ENCODE results near the gene GRIFIN. TPM values are rescaled to one million over a fixed set of nuclear protein-coding genes. Genes with fewer than 3 reads are reported as not detected.
"Not testable (repeated sequence)": the region's sequence is repeated elsewhere in the genome, so short reads cannot be mapped to it uniquely, and the experiment has no call there.

GRIFIN gene
- total RNA-seq, 1 donor from 2014 or later: not detected

- DNase-seq (ENCODE audit: low read depth in 2 of 2): no peak
These were observed 2.6 kb upstream of the GRIFIN start for GRCh38 chr7:2478800-2479199.

- DNase-seq (ENCODE audit: low read depth in 2 of 2): no peak
These were observed 2.2 kb upstream of the GRIFIN start for GRCh38 chr7:2478399-2478785.

DNA sequence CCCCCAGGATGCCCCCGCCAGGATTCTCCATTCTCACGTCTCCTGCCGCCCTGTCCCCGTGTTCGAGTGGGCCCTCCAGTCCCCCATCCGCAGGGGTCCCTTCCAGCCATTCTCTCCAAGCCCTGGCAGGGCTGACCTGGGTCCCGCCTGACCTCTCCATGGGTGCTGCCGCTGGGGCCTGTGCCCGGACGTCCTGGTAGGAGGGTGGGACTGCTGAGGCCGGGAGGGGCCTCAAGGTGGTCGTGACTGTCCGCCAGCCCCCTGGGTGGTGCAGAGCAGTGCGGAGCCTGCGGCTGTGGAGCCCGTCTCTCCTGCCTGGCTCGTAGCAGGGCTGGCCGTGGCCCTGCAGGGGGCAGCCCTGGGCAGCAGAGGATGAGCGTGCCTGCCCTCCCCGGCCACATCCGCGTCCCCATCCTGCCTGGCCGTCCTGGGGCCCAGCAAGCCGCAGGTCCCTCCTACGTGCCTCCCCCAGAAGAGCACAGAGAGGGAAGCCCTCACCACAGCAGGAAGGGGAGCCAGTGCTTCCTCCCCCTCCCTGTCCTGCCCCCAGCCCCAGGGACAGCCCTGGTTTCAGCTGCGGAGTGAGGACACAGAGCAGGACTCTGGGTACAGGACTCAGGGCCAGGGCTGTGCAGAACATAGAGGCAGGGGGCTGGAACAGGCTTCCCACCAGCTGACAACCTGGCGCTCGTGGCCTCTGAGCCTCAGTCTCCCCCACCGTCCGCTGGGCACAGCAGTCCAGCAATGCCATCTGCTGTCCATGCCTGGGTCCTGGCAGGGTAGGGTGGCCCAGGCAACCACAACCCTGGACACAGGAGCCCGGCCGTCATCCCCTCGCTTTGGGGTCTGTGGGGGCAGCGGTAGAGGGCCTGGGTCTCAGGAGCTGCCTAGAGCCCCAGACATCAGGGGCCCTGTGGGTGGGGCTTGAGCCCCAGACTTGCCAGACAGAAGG is 1.5 kb upstream of the GRIFIN start:
- peak; percentile 65 to 81 for DNase-seq (ENCODE audit: low read depth in 2 of 2)

DNA sequence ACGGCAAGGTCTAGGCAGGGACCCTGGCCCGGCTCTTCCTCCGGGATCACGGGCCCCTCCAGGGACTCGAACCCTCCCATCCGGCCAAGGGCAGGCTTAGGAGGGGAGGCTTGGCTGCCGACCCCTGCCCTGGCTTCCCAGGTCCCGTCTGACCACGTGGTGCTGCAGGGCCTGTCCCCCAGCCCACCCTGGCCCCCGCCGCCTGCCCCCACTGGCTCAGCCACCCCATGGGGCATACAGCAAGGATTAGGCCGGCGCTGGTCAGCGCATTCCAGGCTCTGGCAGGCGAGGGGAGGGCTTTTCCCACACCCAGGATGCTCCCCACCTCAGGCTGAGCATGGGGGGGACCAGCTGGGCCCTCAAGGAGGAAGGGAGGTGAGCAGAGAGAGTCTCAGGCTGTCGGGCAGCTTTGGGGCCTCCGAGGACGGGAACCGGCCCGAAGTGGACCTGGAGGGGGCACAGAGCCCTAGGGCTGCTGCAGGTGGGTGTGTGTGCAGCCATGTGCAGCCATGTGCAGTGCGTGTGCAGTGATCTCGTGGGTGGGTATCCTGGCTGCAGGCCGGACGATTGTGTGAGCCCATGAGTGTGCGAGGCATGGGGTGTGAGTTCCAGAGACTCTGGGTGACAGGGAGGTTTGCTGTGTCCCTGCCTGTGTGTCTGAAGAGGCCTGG is 713 bp upstream of the GRIFIN start:
- DNase-seq (ENCODE audit: low read depth in 2 of 2): no peak

DNA sequence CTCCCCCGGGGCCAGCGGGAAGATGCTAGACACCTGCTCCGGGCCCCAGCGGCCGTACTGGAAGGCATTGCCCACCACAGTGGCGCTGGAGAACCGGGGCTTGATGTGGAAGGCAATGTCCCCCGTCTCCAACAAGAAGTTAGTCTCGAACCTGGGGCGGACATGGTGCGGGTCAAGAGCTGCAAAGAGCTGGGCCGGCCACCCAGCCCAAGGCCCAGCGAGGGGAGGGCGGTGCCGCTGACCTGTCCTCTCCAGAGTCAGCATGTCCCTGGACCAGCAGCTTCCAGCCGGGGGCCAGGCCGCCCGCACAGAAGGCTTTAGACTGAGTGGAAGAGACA is 551 bp downstream of the GRIFIN start:
- no peak for DNase-seq (ENCODE audit: low read depth in 2 of 2)

DNA sequence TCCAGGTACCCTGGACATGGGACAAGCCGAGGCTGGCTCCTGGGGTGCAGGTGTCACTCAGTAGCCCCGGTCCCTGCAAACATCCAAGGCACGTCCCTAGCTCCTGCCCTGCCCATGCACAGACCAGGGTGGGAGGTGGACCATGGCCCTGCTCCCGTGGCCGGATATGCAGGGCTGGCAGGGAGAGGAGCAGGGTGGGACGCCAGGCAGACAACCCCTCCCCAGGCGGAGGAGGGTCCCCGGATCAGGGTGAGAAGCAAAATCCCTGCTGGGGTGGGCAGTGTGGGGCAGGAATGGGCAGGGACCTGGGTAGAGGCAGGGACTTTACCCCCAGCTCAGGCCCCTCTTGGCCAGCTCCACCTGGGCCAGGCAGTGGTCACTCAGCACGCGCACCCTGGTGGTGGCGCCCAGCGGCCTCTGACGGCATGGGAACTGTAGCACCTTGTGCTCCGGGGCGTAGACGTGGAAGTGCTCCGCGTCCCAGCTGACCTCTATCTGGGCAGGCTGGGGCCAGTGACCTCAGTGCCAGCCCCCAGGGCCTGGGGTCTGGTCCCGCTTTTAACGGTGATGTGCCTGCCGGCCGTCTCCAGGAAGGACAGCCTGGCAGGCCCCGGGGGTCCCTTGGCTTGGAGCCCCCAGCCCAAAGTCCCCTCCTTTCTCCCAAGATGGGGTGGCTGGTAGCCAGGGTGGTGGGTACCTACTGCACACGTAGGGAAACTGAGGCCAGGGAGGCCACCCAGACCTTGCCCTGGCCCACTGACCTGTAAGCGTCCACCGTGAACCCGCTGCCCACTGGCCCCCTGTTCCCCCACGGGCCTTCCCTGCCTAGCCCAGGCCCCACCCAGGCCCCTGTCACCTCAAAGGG is 1.2 kb downstream of the GRIFIN start:
- no peak for DNase-seq (ENCODE audit: low read depth in 2 of 2)

DNA sequence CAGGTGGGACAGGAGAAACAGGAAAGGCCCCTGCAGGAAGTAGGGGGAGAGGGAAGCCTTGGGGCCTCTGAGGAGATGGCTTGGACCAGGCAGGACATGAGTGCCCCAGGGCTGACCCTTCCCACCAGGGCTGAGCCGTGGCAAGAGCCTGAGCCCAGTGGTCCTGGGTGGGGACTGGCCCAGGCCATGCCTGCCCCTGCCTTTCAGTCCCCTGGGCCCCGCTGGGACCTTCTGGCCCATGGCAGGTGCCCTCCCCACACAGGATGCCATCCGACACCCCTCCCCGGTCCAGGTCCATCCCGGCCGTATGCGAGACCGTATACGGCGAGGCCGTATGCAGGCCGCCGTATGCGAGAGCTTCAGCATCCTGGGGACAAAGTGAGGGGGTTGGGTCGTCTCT is 2.0 kb downstream of the GRIFIN start:
- no peak for DNase-seq (ENCODE audit: low read depth in 2 of 2)

GRCh38 chr7:2473496-2474180 is 2.6 kb downstream of the GRIFIN start:
- DNase-seq (ENCODE audit: low read depth in 2 of 2): no peak

DNA sequence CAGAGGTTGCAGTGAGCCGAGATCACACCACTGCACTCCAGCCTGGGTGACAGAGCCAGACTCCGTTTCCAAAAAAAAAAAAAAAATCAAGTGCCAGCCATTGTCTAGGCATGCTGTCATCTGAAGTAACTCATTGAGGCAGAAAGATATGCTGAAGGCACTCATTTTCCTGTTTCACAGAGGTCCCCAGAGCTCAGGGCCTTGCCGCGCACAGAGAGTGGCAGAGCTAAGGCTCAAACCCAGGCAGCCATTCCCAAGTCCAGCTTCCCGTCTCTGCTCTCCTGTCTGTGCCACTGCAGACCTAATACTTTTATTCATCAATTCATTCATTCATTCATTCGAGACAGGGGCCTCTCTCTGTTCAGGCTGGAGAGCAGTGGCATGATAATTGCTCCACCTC is 3.5 kb downstream of the GRIFIN start:
- no peak for DNase-seq (ENCODE audit: low read depth in 2 of 2)

DNA sequence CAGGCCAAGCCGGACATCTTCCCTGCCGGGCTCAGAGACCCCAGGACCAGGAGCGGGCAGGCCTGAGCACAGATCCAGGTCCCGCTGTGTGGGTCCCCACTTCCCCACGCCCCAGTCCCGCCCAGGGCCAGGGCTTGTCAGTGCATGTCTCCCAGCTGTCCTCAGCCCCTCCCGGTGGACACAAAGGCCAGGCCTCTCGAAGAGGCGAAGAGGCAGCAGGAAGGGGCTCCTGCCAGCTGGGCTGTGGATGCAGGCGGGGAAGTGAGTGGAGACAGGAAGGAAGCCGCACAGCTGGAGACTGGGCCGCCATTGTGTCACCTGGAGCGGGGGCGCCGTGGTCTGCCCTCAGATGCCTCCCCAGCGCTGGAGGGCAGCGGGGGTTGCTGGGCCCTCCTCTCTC is 4.8 kb downstream of the GRIFIN start:
- DNase-seq (ENCODE audit: low read depth in 2 of 2): peak; percentile 54 to 78

DNA sequence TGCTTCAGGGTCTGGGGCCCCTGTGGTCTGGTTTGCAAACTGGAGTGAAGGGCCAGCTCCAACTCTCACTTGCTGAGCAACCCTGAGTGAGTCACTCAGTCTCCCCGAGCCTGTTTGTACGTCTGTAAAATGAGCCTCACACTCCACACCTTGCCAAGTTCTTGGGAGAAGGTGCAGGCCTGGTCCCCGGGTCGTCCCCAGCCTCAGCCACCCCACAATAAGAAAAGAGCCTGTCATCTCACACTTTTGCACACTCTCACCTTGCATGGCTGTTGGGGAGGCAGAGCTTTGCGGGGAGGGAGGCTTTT is 5.2 kb downstream of the GRIFIN start:
- peak in 1 of 2 donors; percentile 31 for DNase-seq (ENCODE audit: low read depth in 2 of 2)

GRCh38 chr7:2470204-2471021 is 5.8 kb downstream of the GRIFIN start:
- DNase-seq (ENCODE audit: low read depth in 2 of 2): no peak

DNA sequence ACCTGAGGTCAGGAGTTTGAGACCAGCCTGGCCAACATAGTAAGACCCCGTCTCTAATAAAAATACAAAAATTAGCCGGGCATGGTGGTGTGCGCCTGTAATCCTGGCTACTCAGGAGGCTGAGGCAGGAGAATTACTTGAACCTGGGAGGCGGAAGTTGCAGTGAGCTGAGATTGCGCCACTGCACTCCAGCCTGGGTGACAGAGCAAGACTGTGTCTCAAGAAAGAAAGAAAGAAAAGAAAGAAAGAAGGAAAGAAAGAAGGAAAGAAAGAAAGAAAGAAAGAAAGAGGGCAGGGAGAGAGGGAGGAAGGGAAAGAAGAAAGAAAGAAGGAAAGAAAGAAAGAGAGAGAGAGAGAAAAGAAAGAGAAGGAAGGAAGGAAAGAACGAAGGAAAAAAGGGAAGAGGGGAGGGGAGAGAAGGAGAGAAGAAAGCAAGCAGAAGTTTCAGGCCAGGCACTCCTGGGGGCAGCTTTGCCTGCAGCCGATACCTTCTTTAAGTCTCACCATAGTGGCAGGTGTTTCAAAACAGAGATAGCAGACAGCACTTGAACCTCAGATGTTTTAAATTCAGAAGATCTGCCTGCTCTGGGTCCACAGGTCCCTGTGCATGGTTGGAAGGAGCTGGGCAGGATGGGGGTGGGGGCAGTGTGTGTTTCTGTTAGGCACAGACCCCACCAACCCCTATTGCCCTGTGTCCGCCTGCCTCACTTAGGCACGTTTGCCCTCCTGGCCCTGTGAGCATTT is 6.6 kb downstream of the GRIFIN start:
- not testable (repeated sequence) for DNase-seq (ENCODE audit: low read depth in 2 of 2)

DNA sequence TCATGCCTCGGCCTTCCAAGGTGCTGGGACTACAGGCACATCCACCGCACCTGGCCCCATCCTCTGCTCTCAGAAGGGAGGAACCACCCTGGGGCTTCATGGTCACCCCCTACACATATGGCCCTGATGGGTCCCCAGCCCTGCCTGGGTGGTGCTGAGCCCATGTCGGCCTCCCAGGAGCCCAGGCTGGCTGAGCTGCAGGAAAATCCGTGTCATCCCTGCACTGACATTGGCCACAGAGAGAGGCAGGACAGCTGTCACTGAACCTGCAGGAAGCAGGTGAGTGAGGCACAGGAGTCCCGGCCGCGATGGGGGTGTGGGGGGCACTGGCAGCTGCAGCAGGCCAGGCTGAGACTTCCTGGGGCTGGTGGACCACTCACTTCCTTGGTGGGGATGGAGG is 8.0 kb downstream of the GRIFIN start:
- no peak for DNase-seq (ENCODE audit: low read depth in 2 of 2)

GRCh38 chr7:2466675-2467074 is 9.5 kb downstream of the GRIFIN start:
- DNase-seq (ENCODE audit: low read depth in 2 of 2): no peak

DNA sequence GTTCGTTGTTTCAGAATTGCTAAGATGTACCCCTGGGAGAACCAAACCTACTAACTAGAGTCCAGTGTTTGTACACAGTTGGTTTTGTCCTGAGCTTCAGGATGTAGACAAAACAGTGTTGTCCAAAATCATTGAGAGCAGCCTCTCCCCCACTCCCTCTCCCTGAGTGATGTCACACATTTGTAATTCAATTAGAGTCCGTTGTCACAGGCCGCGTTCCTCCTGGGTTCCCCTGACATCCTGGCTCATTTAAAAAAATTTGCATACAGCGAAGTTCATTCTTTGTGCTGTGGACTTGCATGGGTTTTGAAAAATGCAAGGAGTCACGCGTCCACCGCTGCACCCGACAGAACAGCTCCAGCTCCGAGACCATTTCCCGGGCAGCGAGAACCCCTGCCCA is 10.3 kb downstream of the GRIFIN start:
- DNase-seq (ENCODE audit: low read depth in 2 of 2): no peak

- DNase-seq (ENCODE audit: low read depth in 2 of 2): no peak
These were observed 13.5 kb downstream of the GRIFIN start for GRCh38 chr7:2462731-2463130.

DNA sequence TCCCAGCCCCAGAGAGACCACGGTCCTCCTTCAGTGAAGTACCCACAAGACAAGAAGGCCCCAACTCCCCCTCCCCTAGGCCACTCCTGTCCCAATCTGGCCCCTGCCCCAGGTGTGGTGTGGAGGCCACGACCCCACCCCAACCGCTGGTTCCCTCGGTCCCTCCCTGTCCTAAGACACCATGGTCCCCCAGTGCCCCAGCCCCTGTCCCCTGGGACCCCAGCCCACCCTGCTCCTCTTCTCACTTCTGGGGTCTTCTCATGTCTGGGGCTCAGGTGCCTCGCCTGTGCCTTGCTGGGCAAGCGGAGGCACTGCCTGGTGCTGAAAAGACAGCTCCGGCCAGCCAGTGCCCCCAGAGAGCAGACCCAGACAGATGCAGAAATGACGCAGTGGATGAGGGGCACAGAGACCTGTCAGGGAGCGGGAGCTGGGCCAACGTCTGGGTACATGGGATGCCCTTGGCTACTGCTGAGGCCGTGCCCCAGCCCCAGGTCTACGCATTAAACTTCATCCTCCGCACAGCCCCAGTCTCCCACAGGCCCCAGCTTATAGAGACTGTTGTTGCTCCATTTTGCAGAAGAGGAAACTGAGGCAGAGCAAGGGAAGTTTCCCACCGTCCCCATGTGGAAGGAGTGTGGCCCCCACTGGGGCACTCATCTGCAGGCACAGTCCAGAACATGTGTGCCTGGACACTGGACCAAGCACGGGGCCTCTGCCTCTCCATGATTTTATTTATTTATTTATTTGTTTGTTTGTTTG is 14.8 kb downstream of the GRIFIN start:
- DNase-seq (ENCODE audit: low read depth in 2 of 2): no peak

DNA sequence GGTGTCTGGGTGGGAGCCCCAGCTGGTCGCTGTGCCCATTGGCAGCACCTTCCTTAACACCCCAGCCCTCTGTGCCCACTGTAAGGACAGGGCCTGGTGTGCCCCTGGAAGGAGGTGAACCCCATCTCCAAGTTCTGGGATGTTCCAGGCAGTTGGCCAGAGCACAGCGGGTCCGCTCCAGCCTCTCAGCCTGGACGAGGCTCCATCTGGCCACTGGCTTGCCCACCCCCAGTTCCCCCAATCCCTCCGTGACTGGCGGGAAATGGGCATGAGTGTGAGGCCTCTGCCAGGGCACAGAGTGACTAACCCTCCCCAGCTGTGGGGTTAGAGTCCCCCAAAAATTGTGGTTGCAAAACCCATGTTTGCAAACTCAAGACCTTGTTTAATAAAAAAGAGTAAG is 15.6 kb downstream of the GRIFIN start:
- DNase-seq (ENCODE audit: low read depth in 2 of 2): no peak
